Breast epithelium (tissue), 3 donors: ENCODE data around the gene FRMD4A.

Experiments used
- CTCF ChIP-seq, 3 donors: fragments of 450-650 bp; IDR thresholded peaks; one replicate each; pipeline ENCODE4 v1.5.1; 2016 to 2017; ENCODE audit warnings: antibody characterized with exemption in 3 of 3, mild to moderate bottlenecking in 3 of 3, moderate library complexity in 3 of 3
- POLR2A ChIP-seq: fragments of 450-650 bp; IDR thresholded peaks from one replicate; pipeline ENCODE4 v1.6.1; 2016; ENCODE audit warnings: antibody characterized with exemption, mild to moderate bottlenecking, moderate library complexity

GRCh38 chr10:13997650-13998049 is 333.1 kb downstream of the FRMD4A start:
- TF ChIP-seq POLR2A: no peak
- no peak for TF ChIP-seq CTCF (IDR thresholded peaks at IDR 0.05)
